Heart right ventricle (tissue), 16 donors: ENCODE results near the gene RGS7. TPM values are rescaled to one million over a fixed set of nuclear protein-coding genes. Genes with fewer than 3 reads are reported as not detected.

Experiments used
- ATAC-seq, 8 donors: fragments of 200-7000 bp; cut with Tn5 transposase; one replicate each; pipeline ENCODE4 v1.9.1; 2020; ENCODE audit warnings: mild to moderate bottlenecking in 8 of 8, moderate library complexity in 8 of 8, moderate number of reproducible peaks in 1 of 8
- DNase-seq, 2 donors: peaks; one replicate each; pipeline ENCODE4 v3.0.0-alpha.2; 2020
- H3K27ac ChIP-seq, 10 donors: fragments of 200-600 bp; sonication (generic) in 2 of 10; one replicate each; pipeline versions ENCODE4 v1.5.0 to v1.8.0; 2020 to 2022; ENCODE audit warnings: mild to moderate bottlenecking in 3 of 10
- H3K27me3 ChIP-seq, 7 donors: fragments of 200-600 bp; one replicate each; pipeline ENCODE4 v1.8.0; 2021 to 2022; ENCODE audit warnings: mild to moderate bottlenecking in 2 of 7
- H3K36me3 ChIP-seq, 9 donors: fragments of 200-600 bp; sonication (generic) in 1 of 9; one replicate each; pipeline versions ENCODE4 v1.5.0 to v1.8.0; 2020 to 2022; ENCODE audit warnings: mild to moderate bottlenecking in 2 of 9
- H3K4me1 ChIP-seq, 9 donors: fragments of 200-600 bp; sonication (generic) in 1 of 9; one replicate each; pipeline versions ENCODE4 v1.5.0 to v1.8.0; 2020 to 2022; ENCODE audit warnings: mild to moderate bottlenecking in 4 of 9
- H3K4me3 ChIP-seq, 10 donors: fragments of 200-600 bp; sonication (generic) in 2 of 10; one replicate each; pipeline versions ENCODE4 v1.5.0 to v1.8.0; 2020 to 2022; ENCODE audit warnings: mild to moderate bottlenecking in 7 of 10, moderate library complexity in 2 of 10
- H3K9me3 ChIP-seq, 11 donors: fragments of 200-600 bp in 10 of 11; sonication (generic) in 2 of 11; one replicate each; pipeline versions ENCODE4 v1.5.0 to v1.8.0; 2013 to 2022; ENCODE audit warnings: mild to moderate bottlenecking in 2 of 11, control low read depth in 1 of 11, moderate library complexity in 1 of 11
- WGBS, 2 donors: extraction: QIAGEN DNeasy Blood & Tissue Kit; methylation state at CpG; one replicate each; pipeline ENCODE4 v1.1.7; 2013; ENCODE audit warnings: inconsistent platforms in 1 of 2; 5-methylcytosine and 5-hydroxymethylcytosine counted together
- intact Hi-C, 10 donors: fragments of 100-400 bp; cut with DNase I; formaldehyde crosslinking; loops; one replicate each; pipeline versions ENCODE4 v1.11.1 to v1.14.2; 2022
- polyA plus RNA-seq, 2 donors: library from polyadenylated mRNA; stranded (reverse); fragments of 200-250 nt; gene quantifications; one replicate each; pipeline ENCODE4 v1.2.3, GENCODE V29; 2013
- total RNA-seq, 10 donors: library from RNA; stranded (reverse); fragmentation: NEBNext Ultra II Directional in 3 of 10; extraction: Animal tissue kit (Norgen Biotek cat#: 25700) in 3 of 10; gene quantifications; one replicate each; pipeline versions ENCODE4 v1.2.1 to v1.2.4, GENCODE V29; 2021 to 2023
- TF ChIP-seq, protein P1 (sequence below), 9 donors: fragments of 200-600 bp; sonication (generic) in 2 of 9; IDR thresholded peaks; one replicate each; pipeline versions ENCODE4 v1.5.0 to v1.8.0; 2021 to 2022; ENCODE audit warnings: antibody characterized with exemption in 9 of 9, mild to moderate bottlenecking in 5 of 9, moderate library complexity in 1 of 9
- donor health status: Arrhythmogenic right ventricular cardiomyopathy.
- donor health status: ischemic (EF 13 %, LVEDD 7.1; RV severe dilation, severe dysfunction).
- donor health status: healthy with polysubstance abuse.
- donor health status: DM: no; HTN: yes; CAD: no.
- donor health status: DM: no; HTN: no; CAD: no.
- donor health status: ischemic (EF 25% LVEDD 6.9; RV normal size, moderate dysfunction).
- donor health status: ischemic (EF 25% LVEDD 5.7; RV mildly dilated, moderate dysfunction).
- donor health status: healthy.
- donor health status: DM: yes; HTN: yes; CAD: no.
- donor health status: Ischemic cardiomyopathy.
- donor health status: ischemic (EF 35%, LVEDD 5.7; RV mildly dilated, moderate dysfunction).
- donor health status: nonischemic (EF 11% LVEDD 7.7; RV severe dilation, severe dysfunction).
- donor health status: DM: yes; HTN: yes; CAD: no.
- donor health status: PGD.
- donor health status: ischemic (EF 29% LVEDD 5.4; RV normal size, mild dysfunction).
- donor health status: nonischemic (EF 23%, LVEDD 6.1; RV moderate dilation, normal function).

RGS7 gene
- total and polyA plus RNA-seq, 12 donors: not detected

DNA sequence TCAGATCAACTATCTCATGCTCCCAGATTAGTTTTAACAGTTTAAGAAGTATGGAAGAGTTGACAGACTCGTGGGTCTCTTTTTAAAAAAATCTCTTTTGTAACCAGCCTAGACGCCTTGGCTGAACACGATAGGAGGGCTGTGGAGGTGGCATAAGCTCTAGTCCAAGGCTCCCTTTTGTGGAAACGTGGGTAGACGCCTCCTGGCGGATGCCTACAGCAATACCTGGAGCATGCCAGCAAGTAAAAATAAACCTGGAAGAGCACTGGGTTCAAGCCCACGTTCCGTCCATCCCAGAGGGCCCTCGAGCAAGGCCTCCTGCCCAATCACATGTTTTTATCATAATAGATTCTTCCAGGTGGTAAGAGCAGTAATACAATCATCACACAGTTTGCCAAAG is 87.9 kb downstream of the RGS7 start:
- H3K4me1 ChIP-seq: no peaks in the 10 kb centered on the region
- TF ChIP-seq, protein P1, sequence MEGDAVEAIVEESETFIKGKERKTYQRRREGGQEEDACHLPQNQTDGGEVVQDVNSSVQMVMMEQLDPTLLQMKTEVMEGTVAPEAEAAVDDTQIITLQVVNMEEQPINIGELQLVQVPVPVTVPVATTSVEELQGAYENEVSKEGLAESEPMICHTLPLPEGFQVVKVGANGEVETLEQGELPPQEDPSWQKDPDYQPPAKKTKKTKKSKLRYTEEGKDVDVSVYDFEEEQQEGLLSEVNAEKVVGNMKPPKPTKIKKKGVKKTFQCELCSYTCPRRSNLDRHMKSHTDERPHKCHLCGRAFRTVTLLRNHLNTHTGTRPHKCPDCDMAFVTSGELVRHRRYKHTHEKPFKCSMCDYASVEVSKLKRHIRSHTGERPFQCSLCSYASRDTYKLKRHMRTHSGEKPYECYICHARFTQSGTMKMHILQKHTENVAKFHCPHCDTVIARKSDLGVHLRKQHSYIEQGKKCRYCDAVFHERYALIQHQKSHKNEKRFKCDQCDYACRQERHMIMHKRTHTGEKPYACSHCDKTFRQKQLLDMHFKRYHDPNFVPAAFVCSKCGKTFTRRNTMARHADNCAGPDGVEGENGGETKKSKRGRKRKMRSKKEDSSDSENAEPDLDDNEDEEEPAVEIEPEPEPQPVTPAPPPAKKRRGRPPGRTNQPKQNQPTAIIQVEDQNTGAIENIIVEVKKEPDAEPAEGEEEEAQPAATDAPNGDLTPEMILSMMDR (IDR thresholded peaks at IDR 0.05): no peak
- WGBS, 2 donors: 53 to 55% methylated on average over 9 of the region's 9 CpGs
- intact Hi-C loops: no loop called here
- H3K27ac ChIP-seq: no peak overlapping the region
- ATAC-seq: no peak
- no peak for DNase-seq
- peaks cover 0 to 38% (median 9%) of the 10 kb centered on the region in 11 donors for H3K9me3 ChIP-seq
- no peaks in the 10 kb centered on the region for H3K36me3 ChIP-seq
- H3K4me3 ChIP-seq: no peak overlapping the region
- no peaks in the 10 kb centered on the region for H3K27me3 ChIP-seq

DNA sequence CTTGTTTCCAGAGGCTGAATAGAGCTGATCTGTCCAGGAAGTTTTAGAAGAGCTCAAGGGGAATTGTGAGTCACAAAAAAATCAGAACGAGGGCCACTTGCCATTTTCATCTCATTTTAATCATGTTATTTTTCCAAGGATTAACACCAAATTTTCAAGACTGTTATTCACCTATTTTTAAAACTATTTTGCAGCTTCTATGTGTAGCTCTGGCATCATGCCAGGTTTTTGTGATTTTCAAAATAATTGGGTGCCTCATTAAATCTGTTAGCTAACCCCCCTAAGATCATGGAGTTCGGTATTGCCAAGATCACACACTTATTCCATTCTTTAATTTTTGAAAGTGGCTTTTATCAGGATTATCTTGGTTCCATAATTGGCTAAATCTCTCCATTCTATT is 90.9 kb downstream of the RGS7 start:
- intact Hi-C loops: no loop called here
- no peaks in the 10 kb centered on the region for H3K36me3 ChIP-seq
- no peak for DNase-seq
- no peaks in the 10 kb centered on the region for H3K4me1 ChIP-seq
- WGBS, 2 donors: 61 to 74% methylated on average over 2 of the region's 2 CpGs
- H3K9me3 ChIP-seq: peaks cover 0 to 9% (median 0%) of the 10 kb centered on the region in 11 donors
- ATAC-seq: no peak
- TF ChIP-seq, protein P1 (IDR thresholded peaks at IDR 0.05): no peak
- no peaks in the 10 kb centered on the region for H3K27me3 ChIP-seq
- no peak overlapping the region for H3K4me3 ChIP-seq
- H3K27ac ChIP-seq: no peak overlapping the region

DNA sequence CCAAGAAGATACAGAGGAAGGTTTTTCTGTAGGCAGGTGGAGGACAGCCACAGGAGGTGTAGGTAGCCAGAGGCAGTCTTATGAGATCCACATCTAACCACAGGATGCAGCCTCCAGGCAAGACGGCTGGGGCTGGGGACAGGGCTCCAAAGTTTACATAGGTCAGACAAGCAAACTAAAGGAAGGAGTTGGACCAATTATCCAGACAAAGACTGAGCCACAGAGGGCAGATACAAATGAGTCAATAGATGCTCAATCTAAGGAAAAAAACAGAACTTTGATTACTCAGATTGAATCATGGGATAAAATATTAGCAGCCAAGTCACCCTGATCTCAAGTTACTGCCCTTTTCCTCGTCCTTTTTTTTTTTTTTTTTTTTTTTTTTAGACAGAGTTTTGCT is 91.6 kb downstream of the RGS7 start:
- H3K27me3 ChIP-seq: no peaks in the 10 kb centered on the region
- no peak overlapping the region for H3K27ac ChIP-seq
- no peak overlapping the region for H3K4me3 ChIP-seq
- TF ChIP-seq, protein P1 (IDR thresholded peaks at IDR 0.05): no peak
- H3K4me1 ChIP-seq: no peaks in the 10 kb centered on the region
- WGBS, 2 donors: 49 to 68% methylated on average over 2 of the region's 2 CpGs
- intact Hi-C loops: no loop called here
- ATAC-seq (no peak), DNase-seq (no peak)
- peaks cover 0 to 7% (median 0%) of the 10 kb centered on the region in 11 donors for H3K9me3 ChIP-seq
- H3K36me3 ChIP-seq: no peaks in the 10 kb centered on the region

- H3K36me3 ChIP-seq: no peaks in the 10 kb centered on the region
- ATAC-seq (no peak), DNase-seq (no peak)
- H3K27ac ChIP-seq: no peak overlapping the region
- TF ChIP-seq, protein P1 (IDR thresholded peaks at IDR 0.05): no peak
- 65 to 82% methylated on average over 3 of the region's 3 CpGs for WGBS, 2 donors
- no peak overlapping the region for H3K4me3 ChIP-seq
- no peaks in the 10 kb centered on the region for H3K27me3 ChIP-seq
- intact Hi-C loops: no loop called here
- no peaks in the 10 kb centered on the region for H3K4me1 ChIP-seq
- H3K9me3 ChIP-seq: no peaks in the 10 kb centered on the region
These were observed 93.7 kb downstream of the RGS7 start for GRCh38 chr1:241263346-241263745.
